ENCODE measurements around the gene TMEM205.

DNA sequence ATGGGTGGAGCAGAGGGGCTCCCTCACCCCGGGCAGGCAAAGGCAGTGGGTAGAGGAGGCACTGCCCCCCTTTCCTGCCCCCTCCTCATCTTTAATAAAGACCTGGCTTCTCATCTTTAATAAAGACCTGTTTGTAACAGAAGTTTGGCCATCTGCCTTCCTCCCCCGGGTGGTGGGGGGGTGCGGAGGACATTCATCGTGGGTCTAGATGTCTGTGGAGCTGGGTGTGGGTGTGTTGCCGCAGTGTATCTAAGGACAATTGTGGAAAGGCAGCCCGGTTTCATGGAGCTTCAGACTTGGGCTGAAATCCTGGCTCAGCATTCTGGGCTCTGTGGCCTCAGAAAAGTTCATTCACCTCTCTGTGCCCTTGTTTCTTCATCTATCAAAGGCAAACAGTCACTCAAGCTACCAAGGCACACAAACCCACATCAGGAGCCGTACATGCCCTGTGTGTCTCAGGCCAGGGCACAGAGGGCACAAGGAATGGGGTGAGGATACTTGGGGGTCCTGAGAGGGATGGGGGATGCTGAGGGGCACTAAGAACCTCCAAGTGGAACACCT, 19.6 kb upstream of the TMEM205 start:
- TF ChIP-seq, protein P1, sequence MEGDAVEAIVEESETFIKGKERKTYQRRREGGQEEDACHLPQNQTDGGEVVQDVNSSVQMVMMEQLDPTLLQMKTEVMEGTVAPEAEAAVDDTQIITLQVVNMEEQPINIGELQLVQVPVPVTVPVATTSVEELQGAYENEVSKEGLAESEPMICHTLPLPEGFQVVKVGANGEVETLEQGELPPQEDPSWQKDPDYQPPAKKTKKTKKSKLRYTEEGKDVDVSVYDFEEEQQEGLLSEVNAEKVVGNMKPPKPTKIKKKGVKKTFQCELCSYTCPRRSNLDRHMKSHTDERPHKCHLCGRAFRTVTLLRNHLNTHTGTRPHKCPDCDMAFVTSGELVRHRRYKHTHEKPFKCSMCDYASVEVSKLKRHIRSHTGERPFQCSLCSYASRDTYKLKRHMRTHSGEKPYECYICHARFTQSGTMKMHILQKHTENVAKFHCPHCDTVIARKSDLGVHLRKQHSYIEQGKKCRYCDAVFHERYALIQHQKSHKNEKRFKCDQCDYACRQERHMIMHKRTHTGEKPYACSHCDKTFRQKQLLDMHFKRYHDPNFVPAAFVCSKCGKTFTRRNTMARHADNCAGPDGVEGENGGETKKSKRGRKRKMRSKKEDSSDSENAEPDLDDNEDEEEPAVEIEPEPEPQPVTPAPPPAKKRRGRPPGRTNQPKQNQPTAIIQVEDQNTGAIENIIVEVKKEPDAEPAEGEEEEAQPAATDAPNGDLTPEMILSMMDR (IDR thresholded peaks at IDR 0.05; ENCODE audit: low read length), result no peak
- no peak for TF ChIP-seq EZH2 (IDR thresholded peaks at IDR 0.05; ENCODE audit: borderline replicate concordance, low read length)
